ENCODE measurements around the gene INPP5D.

Gene INPP5D

DNA sequence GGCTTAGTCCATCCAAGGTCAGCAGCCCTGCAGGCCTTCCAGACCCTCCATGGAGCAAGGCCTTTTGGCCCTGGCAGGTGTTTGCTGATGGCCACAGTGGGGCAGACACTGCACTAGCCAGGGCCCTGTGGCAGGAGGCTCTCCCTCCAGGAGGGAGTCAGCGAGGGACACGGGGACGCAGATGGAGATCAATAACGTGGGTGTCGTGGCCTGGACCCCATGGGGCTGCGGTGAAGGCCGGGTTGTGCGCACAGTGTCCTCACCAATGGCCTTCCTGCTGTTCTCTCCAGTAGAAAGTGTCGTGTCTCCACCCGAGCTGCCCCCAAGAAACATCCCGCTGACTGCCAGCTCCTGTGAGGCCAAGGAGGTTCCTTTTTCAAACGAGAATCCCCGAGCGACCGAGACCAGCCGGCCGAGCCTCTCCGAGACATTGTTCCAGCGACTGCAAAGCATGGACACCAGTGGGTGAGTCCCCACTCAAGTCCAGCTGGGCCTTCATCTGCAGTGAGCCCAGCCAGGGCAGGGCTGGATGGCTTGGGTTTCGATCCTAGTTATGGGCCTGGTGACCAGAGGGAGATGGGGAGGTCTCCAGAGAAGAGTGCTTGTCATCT lies 65.4 kb downstream of the INPP5D start:
- no peaks in the 10 kb centered on the region for H3K36me3 ChIP-seq (ENCODE audit: low read depth)
- no peaks in the 10 kb centered on the region for H3K9me3 ChIP-seq (ENCODE audit: severe bottlenecking)
- ATAC-seq (ENCODE audit: low read depth) (no peak), DNase-seq (ENCODE audit: low spot score) (no peak)
- H3K27me3 ChIP-seq (ENCODE audit: insufficient read depth, poor library complexity, severe bottlenecking) = no peaks in the 10 kb centered on the region
- H3K4me3 ChIP-seq (ENCODE audit: severe bottlenecking) = no peak overlapping the region
- H3K27ac ChIP-seq (ENCODE audit: poor library complexity, severe bottlenecking) = no peak overlapping the region
- TF ChIP-seq, protein P1, sequence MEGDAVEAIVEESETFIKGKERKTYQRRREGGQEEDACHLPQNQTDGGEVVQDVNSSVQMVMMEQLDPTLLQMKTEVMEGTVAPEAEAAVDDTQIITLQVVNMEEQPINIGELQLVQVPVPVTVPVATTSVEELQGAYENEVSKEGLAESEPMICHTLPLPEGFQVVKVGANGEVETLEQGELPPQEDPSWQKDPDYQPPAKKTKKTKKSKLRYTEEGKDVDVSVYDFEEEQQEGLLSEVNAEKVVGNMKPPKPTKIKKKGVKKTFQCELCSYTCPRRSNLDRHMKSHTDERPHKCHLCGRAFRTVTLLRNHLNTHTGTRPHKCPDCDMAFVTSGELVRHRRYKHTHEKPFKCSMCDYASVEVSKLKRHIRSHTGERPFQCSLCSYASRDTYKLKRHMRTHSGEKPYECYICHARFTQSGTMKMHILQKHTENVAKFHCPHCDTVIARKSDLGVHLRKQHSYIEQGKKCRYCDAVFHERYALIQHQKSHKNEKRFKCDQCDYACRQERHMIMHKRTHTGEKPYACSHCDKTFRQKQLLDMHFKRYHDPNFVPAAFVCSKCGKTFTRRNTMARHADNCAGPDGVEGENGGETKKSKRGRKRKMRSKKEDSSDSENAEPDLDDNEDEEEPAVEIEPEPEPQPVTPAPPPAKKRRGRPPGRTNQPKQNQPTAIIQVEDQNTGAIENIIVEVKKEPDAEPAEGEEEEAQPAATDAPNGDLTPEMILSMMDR (IDR thresholded peaks at IDR 0.05; ENCODE audit: poor library complexity, severe bottlenecking) = no peak
- H3K4me1 ChIP-seq (ENCODE audit: insufficient read depth, poor library complexity, severe bottlenecking) = no peaks in the 10 kb centered on the region

DNA sequence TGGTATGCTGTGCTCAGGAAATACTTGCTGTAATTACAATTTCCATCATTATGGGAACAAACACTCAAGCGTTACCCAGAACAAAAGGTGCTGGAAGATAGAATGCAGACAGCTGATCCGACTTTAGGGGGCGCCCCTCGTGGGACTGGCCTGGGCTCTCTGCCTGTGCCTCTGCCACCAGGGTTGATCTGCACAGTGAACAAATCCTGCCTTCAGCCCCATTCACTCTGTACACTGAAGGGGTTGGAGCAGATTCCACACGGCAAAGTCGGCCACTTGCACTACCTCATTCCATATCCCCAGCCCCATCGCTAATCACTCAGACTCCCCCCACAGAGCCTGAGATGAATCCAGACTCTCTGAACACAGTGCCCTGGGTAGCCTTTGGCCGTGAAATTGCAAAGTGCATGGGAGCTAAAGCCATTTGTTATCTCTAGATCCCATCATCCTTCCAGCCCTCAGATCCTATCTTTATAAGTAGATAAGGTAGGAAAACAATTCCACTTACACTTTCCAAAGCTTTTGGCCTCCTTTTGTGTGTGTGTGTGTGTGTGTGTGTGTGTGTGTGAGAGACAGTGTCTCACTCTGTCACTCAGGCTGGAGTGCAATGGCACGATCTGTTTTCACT lies 69.3 kb downstream of the INPP5D start:
- Histone ChIP-seq H3K4me1 (ENCODE audit: insufficient read depth, poor library complexity, severe bottlenecking) (no peaks in the 10 kb centered on the region), H3K4me3 (ENCODE audit: severe bottlenecking) (no peak overlapping the region), H3K27ac (ENCODE audit: poor library complexity, severe bottlenecking) (no peak overlapping the region), H3K36me3 (ENCODE audit: low read depth) (no peaks in the 10 kb centered on the region), H3K27me3 (ENCODE audit: insufficient read depth, poor library complexity, severe bottlenecking) (no peaks in the 10 kb centered on the region), H3K9me3 (ENCODE audit: severe bottlenecking) (no peaks in the 10 kb centered on the region)
- ATAC-seq (ENCODE audit: low read depth) (no peak), DNase-seq (ENCODE audit: low spot score) (no peak)
- TF ChIP-seq, protein P1 (IDR thresholded peaks at IDR 0.05; ENCODE audit: poor library complexity, severe bottlenecking) = no peak

DNA sequence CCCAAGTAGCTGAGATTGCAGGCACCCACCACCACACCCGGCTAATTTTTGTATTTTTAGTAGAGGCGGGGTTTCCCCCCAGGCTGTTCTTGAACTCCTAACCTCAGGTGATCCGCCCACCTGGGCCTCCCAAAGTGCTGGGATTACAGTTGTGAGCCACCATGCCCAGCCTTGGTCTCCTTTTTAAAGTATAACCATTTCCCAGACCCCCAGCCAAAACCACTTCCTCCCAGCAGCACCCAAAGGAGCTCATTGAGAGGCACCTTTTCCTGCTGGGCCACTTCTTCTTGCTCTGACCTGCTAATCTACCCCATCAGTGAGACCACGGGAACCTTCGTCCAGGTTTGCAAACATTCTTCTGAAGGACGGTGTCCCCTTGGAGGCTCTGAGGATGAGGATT lies 69.9 kb downstream of the INPP5D start:
- Histone ChIP-seq H3K9me3 (ENCODE audit: severe bottlenecking) (no peaks in the 10 kb centered on the region), H3K27ac (ENCODE audit: poor library complexity, severe bottlenecking) (no peak overlapping the region), H3K4me3 (ENCODE audit: severe bottlenecking) (no peak overlapping the region), H3K36me3 (ENCODE audit: low read depth) (no peaks in the 10 kb centered on the region), H3K27me3 (ENCODE audit: insufficient read depth, poor library complexity, severe bottlenecking) (no peaks in the 10 kb centered on the region), H3K4me1 (ENCODE audit: insufficient read depth, poor library complexity, severe bottlenecking) (no peaks in the 10 kb centered on the region)
- DNase-seq (ENCODE audit: low spot score) (no peak), ATAC-seq (ENCODE audit: low read depth) (no peak)
- TF ChIP-seq, protein P1 (IDR thresholded peaks at IDR 0.05; ENCODE audit: poor library complexity, severe bottlenecking) = no peak

DNA sequence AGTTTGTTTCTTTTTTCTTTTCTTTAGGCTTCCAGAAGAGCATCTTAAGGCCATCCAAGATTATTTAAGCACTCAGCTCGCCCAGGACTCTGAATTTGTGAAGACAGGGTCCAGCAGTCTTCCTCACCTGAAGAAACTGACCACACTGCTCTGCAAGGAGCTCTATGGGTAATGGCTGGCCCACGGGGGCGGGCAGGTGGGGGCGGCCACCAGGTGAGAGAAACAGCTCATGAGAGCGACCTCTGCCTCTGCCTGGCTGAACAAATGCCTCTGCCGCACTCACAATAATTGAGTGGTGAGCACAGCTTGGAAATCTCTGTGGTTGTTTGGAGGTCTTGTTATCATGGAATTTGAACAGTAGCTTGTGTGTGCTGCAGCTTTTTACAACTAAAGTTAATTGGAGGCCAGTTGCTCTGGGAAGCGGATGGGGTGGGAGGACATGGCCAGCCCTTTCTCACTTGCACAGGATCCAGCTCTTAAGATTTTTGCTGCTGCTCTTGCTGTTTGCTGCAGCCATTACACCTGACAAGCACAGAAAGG lies 70.4 kb downstream of the INPP5D start:
- ATAC-seq (ENCODE audit: low read depth) (no peak), DNase-seq (ENCODE audit: low spot score) (no peak)
- H3K4me3 ChIP-seq (ENCODE audit: severe bottlenecking) = no peak overlapping the region
- H3K27ac ChIP-seq (ENCODE audit: poor library complexity, severe bottlenecking) = no peak overlapping the region
- TF ChIP-seq, protein P1 (IDR thresholded peaks at IDR 0.05; ENCODE audit: poor library complexity, severe bottlenecking) = no peak
- no peaks in the 10 kb centered on the region for H3K36me3 ChIP-seq (ENCODE audit: low read depth)
- H3K27me3 ChIP-seq (ENCODE audit: insufficient read depth, poor library complexity, severe bottlenecking) = no peaks in the 10 kb centered on the region
- H3K9me3 ChIP-seq (ENCODE audit: severe bottlenecking) = no peaks in the 10 kb centered on the region
- H3K4me1 ChIP-seq (ENCODE audit: insufficient read depth, poor library complexity, severe bottlenecking) = no peaks in the 10 kb centered on the region
